ENCODE measurements around the gene MPHOSPH6.
"Not testable (repeated sequence)": the region's sequence is repeated elsewhere in the genome, so short reads cannot be mapped to it uniquely, and the experiment has no call there.

The MPHOSPH6 gene

DNA sequence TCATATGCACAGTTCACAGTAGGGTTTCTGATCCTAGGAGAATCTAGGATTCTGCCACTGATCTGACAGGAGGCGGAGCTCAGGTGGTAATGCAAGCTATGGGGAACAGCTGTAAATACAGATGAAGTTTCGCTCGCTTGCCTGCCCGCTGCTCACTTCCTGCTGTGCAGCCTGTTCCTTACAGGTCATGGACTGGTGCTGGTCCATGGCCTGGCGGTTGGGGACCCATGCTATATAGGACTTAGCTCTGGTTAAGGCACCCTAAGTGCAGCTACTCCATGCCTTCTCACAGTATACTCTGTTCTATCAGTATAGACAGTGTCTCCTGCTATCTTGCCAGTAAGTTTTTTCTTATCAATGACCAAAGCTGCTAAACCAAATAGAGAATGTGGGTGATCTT, 2.4 kb downstream of the MPHOSPH6 start:
- no peak for DNase-seq

DNA sequence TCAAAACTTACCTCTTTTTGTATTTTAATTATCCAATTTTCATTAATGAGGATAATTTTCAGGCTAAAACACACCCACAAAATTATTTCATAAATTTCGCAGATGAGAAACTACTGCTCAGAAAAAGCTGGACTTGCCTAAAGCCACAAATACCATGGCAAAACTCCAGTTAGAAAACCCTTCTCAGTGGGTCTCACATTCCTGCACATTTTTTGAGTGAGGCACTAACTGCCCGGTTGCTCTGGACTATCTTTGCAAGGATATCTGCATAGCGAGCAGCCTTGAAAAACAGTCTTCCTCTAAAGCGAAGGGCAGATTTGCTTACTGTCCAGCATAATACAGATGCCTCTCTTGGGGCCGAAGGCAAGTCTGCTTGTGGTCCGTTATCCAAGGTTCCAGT, 9.8 kb downstream of the MPHOSPH6 start:
- DNase-seq: no peak

DNA sequence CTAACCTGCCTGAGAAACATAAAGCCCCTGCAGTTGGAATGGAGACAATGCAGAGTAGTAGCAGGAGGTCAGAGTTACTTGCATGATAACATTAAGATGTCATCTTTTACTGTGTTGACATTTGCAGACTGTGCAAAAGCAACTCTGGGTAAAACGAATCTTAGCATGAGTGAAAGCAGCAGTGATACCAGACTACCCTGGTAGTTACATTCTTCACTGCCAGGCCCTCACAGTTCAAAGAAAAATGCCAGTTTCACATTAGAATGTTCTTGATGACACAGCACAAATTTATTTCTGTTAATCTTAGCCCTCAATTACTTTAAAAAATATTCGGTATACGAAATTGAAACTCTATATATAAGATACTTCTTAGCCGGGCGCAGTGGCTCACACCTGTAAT, 12.2 kb downstream of the MPHOSPH6 start:
- no peak for DNase-seq

DNA sequence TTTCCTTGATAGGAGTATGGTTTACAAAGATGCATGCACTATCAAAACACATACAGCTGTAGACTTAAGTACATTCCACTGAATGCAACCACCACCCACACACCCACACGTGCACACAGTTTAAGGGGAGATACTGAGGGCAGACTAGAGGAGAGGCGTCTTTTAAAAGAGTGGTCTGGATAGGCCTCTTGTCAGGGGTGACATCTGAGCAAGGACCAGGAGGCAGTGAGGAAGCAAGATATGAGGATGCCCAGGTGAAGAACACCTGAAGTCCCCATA, 12.6 kb downstream of the MPHOSPH6 start:
- DNase-seq: no peak

DNA sequence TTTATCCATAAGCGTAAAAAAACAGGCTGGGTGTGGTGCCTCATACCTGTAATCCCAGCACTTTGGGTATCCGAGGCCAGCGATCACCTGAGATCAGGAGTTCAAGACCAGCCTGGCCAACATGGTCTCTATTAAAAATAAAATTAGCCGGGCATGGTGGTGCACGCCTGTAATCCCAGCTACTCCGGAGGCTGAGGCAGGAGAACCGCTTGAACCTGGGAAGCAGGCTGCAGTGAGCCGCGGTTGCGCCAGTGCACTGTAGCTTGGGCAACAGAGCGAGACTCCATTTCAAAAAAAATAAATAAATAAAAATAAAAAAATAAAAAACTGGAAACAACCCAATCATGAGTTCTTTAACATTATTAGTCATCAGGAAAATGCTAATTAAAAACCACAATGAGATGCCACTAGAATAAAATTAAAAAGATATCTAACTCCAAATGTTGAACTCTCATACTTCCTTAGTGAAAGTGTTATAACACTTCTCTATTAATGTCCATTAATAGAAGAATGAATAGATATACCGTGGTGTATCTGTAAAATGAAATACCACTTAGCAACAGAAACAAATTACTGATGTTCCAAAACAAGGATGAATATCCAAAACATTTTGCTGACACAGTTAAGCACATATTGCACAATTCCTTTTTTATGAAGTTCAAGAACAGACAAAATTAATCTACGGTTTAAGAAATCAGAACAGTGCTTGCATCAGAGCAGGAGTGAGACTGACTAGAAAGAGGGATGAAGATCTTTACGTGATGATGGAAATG, 13.1 kb downstream of the MPHOSPH6 start:
- peak; percentile 41 for DNase-seq

DNA sequence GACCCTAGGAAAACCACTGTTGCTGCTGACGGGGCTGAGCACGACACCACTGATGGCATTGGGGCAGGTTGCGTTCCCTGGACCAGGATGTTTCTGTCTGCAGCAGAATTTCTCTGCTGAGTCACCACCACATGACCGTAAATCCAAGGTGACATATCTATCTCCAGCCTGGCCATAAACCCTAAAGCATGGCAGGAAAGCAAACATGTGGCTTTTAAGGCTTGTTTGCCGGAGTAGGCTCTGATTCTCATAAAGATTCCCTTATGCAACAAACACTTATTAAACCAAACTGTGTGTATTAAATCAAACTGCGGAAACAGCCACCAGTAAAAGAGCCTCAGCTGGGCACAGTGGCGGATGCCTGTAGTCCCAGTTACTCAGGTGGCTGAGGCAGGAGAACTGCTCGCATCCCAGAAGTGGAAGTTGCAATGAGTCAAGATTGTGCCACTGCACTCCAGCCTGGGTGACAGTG, 17.3 kb downstream of the MPHOSPH6 start:
- DNase-seq: no peak

DNA sequence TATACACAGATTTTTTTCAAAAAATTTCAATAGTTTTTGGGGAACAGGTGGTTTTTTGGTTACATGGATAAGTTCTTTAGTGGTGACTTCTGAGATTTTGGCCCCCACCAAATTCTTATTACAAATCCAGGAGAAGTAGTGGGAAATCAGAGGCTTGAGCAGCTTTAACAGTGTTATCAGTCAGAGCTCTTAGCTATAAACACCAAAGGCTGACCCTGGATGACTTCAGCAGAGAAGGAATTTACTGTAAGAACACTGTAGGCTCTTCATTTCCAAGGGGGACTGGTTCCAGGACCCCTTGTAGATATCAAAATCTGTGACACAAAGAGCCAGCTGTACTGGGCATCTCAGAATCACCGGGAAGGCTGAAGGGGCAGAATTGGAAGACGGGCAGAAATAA, 17.8 kb downstream of the MPHOSPH6 start:
- no peak for DNase-seq

DNA sequence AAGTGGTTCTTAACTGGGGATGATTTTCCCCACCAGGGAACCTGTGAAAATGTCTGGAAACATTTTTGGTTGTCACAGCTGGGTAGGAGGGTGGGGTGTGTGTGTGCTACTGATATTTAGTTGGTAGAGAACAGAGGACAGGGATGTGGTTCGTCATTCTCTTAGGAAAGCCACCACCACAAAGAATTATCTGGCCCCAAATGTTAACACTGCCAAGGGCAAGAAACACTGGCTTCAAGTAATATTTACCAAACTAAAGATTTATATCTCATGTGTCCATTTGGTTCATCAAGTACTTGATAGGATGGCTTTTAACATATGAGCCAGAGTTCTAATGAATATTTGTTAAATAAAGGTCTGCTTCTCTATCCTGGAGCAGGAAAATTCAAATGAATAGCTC, 19.5 kb downstream of the MPHOSPH6 start:
- DNase-seq: no peak

DNA sequence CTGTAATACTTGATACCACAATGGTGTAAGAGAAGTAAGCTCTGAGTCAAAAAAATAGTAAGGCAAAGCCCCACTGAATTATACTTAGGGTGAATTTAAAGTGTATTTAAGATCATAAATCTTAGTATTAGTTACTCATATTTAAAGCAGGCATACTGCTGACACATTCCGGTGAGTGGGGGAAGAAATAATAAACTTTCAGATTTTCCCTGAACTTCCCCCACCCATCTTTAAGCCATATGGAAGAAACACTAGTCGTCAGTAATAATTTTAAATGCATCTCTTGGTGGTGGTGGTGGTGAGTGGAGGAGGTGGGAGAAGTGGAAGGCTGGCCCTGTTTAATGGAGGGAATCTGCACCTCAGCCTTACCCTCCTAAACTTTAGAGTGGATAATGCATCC, 20.5 kb downstream of the MPHOSPH6 start:
- DNase-seq: no peak

DNA sequence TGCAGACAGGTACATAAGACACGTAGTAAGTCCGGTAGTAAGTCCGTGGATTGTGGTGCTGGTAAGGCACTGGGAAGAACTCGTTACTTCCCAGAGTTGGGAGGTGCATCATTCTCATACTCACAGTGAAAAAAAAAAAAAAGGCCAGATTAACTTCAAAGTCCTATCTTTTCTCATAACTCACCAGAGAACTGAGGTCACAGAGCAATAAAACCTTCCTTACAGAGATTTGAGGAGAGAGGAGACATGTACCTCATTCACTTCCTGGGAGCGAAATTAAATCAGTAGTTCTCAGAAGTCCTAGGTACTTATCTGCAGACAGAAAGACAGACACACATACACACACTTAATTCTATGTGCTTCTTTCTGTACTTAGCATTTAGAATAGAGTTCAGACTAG, 22.5 kb downstream of the MPHOSPH6 start:
- no peak for DNase-seq

DNA sequence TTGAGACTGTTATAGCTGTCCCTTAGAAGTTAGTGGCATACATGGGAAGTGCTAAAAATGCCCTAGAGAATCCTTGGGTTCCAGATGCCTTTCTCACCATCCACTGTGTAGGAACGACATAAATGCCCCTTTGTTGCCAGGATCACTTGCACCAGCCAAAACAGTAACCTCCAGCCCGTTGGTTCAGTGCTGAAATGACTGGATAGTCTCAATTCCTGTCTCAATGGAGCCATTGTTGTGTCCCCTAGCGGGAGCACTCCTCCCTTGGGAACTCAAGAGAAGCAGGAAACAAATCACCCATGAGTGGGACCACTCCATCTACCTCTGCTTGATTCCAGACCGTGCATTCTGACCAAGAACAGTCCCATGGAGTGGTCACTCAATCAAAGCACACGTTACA, 23.1 kb downstream of the MPHOSPH6 start:
- DNase-seq: no peak

DNA sequence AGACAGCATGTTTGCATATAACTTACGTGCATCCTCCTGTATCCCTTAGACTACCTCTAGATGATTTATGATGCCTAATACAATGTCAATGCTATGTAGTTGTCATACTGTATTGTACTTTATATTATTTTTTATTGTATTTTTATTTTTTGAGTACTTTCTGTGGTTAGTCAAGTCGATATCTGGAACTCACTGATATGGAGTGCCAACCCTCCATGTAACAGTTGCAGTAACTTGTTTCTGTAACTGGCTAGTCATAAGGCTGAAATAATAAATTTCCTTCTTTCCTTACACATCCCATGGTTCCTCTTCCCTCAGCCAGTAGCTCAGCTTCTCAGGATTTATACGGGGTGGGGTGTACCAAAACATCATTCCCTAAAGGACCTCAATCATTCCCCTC, 23.5 kb downstream of the MPHOSPH6 start:
- no peak for DNase-seq

DNA sequence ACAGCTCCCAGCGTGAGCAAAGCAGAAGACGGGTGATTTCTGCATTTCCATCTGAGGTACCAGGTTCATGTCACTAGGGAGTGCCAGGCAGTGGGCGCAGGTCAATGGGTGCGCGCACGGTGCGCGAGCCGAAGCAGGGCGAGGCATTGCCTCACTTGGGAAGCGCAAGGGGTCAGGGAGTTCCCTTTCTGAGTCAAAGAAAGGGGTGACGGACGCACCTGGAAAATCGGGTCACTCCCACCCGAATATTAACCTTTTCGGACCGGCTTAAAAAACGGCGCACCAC, 30.8 kb downstream of the MPHOSPH6 start:
- not testable (repeated sequence) for DNase-seq

DNA sequence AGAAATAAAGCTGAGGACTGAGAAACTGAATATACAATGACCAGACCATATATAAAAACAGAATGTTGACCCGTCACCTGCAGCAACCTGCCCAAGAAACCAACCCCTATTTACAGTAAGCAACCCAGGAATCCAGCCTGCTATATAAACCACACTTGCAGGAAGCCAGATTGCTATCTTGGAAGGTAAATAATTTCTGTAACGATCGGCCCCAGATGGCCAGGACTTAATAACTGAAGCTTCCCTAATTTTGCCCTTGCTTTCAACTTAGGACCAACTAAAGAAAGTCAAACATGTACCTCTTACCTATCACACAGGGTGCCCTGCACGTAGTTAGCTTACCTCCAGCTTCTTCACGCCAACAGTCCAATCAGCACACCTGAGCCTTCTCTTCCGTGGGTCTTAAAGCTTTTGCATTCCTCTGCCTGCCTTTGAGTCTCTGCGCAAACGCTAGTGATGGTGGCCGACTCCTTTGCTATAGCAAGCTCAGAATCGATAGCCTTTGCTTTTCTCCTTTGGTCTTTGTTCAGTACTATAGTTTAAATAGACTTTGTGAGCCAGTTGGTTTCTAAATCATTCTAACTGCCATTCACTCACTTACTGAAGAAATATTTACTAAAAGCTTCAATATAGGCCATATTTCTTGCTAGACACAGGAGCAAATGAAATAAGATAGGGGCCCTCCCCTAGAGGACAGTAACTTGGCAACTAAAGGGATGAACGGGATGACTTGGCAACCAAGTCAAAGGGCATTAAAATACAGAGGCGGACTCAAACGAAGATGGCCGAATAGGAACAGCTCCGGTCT, 31.3 kb downstream of the MPHOSPH6 start:
- DNase-seq: no peak

DNA sequence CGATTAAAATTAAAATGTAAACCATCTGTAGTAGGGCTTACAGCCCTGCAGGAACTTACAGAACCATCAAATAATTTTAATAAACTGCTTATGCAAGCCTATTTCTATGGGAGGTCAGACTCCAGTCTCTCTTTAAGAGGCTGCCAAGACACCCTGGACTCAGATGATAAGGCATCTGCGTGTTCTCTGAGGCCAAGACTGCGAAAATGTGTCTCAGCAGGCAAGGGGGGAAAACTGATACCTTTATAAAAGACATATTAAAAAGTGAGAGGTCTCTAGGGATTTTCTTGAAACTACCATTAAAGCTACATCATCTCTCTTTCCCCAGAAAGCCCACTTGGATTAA, 32.2 kb downstream of the MPHOSPH6 start:
- DNase-seq: no peak

DNA sequence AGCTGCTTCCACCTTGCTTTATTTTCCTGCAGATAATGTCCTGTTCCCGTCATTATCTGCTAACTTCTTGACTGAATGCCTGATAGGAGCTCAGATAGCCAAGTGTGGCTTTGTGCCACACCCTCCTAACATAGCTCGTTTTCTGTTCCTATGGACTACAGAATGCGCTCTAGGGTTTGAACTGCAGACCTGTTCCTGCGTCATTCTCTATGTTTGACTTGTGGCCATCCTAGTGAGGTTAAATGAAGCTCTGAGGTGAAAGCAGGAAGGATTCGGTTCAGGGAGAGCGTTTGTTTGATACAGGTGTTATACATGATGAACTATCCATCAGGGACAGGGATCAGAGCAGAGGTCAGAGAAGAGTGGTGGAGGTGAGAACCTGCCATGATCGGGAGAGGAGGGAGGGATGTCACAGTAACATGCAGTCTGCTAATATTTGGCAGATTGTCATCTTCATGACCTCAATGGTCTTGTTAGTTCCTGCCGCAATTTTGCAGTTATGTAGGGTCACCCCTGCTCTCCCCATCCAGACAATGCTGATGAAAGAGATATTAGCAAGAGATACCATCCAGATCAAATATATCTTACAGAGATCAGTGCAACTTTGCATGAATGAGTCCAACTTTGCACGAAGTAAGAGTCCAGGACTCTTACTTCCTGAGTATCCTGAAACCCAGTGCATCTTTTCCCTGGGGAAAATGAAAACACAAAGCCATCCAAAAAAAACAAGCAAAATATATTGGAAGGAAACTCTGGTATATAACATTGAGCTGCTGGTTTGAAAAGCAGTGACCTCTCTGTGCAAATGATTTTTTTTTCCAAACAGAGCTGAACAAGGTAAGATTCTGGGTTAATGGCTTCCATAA, 32.8 kb downstream of the MPHOSPH6 start:
- DNase-seq: no peak

DNA sequence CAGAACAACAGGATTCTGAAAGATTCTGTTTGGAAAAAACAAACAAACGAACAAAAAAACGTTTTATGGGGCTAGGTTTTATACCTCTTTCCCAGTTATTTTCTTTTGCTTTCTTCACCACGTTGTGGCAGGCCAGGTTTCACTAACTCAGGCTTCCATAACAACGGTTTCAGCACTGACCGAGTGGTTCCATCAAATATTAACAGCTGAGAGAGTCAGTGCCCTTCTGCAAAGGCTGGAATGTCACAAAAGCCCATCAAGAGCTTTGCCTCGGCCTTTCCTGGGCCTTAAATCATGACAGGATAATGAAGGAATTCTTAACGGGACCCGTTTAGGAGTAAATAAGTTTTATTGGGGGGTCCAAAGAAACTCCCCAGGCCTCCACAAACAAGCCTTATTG, 34.2 kb downstream of the MPHOSPH6 start:
- DNase-seq: no peak

DNA sequence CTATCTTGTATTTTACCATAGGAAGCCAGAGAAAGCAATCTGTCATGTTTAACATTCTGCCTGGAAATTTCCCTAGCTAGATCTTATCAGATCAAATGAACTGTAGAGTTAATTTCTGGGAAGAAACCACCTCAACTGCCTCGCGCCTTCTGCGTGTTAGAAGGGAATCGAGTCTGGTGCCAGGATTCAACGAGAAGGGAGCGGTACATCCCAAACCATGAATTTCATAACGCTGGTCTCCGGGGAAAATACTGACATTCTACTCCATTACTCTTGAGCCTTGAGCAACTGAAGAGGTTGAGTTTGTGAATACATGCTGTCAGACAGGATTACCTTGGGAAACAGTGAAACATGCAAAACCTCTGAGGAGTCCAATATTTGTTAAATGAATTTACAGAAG, 35.2 kb downstream of the MPHOSPH6 start:
- no peak for DNase-seq

DNA sequence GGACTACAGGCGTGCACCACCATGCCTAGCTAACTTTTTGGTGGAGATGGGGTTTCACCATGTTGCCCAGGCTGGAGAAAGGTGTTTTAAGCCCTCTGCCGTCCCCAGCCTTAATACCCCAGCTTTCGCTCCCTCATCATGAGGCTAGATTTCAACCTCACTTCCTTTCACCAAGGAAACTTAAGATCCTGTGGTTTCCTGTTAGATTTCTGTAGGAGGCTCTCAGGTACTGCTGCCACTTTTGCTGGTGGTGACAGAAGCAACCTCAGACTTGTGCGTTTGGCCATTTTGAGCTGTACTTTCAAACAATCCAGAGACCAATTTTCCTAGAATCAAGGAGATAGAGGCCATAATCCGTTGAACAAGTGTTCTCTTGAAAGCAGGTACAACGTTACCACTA, 36.2 kb downstream of the MPHOSPH6 start:
- DNase-seq: no peak

DNA sequence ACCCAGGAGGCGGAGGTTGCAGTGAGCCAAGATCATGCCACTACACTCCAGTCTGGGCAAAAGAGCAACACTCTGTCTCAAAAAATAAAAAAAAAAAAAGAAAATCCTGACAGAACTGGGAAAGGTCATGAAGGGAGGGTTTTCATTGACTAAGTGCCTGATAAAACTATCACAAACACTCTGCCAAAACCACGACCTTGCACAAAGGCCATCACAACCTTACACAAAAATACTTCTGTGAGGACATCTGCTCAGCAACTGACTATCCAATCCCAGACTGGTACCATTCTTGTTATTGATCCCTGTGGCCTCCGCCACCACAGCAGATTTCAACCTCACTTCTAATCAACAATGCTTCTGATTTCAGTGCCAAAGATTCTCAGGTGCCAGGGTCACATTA, 40.1 kb downstream of the MPHOSPH6 start:
- no peak for DNase-seq

DNA sequence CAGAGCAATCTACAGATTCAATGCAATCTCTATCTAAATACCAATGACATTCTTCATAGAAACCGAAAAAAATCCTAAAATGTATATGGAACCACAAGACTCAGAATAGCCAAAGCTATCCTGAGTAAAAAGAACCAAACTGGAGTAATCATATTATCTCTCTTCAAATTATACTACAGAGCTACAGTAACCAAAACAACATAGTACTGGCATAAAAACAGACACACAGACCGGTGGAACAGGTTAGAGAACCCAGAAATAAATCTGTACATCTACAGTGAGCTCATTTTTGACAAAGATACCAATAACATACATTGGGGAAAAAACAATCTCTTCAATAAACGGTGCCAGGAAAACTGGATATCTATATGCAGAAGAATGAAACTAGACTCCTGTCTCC, 45.4 kb downstream of the MPHOSPH6 start:
- DNase-seq: no peak

DNA sequence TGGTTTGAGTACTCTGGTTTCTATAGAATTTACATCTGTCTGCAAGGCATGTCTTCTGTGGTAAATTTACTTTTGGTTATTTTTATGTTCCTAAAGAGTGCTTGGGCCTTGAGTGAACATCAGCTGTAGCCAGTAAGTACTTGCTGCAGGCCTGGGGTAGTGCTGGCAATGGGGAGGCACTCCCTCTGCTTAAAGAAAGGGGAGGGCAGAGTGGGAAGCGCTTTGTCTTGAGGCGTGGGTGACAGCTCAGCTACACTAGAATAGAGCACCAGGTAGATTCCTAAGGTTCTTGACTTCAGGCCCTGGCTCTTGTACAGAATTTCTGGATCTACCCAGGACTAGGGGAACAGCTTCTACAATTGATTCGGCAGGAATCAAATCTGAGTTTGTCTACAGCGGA, 50.6 kb downstream of the MPHOSPH6 start:
- DNase-seq: no peak

DNA sequence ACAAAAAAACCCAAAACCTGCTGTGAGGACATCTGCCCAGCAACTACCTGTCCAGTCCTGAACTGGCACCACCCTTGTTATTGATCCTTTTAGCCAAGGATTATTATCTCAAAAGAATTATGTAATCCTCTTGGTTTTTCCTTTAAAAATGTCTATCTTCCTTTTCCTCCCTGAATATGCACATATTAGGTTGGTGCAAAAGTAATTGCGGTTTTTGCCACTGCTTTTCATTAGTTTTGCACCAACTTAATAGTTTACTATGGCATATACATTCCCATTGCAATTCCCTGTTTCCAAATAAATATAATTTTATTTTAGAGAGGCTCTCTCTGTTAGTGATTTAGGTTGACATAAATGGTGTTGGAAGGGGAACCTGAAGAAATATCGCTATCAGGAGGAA, 51.3 kb downstream of the MPHOSPH6 start:
- DNase-seq: no peak

DNA sequence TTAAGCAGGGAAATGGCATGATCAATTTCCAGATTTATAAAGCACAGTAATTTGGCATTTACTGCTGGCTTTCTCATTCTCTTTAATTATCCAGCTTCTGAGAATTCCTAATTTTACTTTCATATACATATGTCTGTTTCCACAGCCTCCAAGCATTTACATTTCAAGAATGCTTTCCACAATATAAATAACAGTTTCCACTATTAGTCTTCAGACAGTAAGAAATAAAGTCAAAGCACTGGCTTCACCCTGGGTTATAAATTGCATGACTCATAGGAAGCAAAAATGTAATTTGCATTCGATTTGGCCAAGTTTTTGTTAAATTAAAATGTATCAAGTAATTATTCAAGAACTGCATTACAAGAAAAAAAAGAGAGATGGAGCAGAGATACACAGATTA, 53.5 kb downstream of the MPHOSPH6 start:
- peak; percentile 2 for DNase-seq
